GM12864 (cell line): ENCODE results near the gene LRRC63.

Experiments used
- DNase-seq: peaks from one replicate; pipeline ENCODE4 v3.0.0-alpha.2; 2011; ENCODE audit warnings: low read depth
- H3K4me3 ChIP-seq: 2 replicates; pipeline ENCODE4 v1.5.1; 2011; ENCODE audit warnings: mild to moderate bottlenecking, low read depth, low read length, control low read depth
- TF ChIP-seq, protein P1 (sequence below): IDR thresholded peaks from 2 replicates; pipeline ENCODE4 v1.5.1; 2011; ENCODE audit warnings: low read depth, mild to moderate bottlenecking, moderate library complexity, low read length, control low read depth, inconsistent platforms; ENCODE audit errors: missing control alignments

Gene LRRC63

DNA sequence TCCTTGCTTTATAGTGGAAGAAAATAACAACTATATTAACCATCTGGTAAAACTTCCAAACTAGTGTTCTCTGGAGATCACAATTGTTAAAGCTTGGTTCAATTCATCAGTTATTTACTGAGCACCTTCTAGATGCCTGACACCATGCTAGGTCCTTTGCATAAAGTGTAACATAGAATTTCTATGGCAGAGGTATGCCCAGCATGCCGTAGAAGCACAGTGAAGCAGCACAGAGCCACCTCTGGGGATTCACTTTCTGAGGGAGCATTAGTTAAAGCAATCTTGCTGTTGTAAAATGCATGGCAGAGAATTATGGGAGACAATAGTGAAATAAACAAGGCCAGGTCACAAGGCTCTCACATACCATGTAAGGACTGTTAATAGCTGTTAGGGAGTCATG lies 75.2 kb downstream of the LRRC63 start:
- no peak for DNase-seq
- TF ChIP-seq, protein P1, sequence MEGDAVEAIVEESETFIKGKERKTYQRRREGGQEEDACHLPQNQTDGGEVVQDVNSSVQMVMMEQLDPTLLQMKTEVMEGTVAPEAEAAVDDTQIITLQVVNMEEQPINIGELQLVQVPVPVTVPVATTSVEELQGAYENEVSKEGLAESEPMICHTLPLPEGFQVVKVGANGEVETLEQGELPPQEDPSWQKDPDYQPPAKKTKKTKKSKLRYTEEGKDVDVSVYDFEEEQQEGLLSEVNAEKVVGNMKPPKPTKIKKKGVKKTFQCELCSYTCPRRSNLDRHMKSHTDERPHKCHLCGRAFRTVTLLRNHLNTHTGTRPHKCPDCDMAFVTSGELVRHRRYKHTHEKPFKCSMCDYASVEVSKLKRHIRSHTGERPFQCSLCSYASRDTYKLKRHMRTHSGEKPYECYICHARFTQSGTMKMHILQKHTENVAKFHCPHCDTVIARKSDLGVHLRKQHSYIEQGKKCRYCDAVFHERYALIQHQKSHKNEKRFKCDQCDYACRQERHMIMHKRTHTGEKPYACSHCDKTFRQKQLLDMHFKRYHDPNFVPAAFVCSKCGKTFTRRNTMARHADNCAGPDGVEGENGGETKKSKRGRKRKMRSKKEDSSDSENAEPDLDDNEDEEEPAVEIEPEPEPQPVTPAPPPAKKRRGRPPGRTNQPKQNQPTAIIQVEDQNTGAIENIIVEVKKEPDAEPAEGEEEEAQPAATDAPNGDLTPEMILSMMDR, result no peak
- no peak overlapping the region for H3K4me3 ChIP-seq

DNA sequence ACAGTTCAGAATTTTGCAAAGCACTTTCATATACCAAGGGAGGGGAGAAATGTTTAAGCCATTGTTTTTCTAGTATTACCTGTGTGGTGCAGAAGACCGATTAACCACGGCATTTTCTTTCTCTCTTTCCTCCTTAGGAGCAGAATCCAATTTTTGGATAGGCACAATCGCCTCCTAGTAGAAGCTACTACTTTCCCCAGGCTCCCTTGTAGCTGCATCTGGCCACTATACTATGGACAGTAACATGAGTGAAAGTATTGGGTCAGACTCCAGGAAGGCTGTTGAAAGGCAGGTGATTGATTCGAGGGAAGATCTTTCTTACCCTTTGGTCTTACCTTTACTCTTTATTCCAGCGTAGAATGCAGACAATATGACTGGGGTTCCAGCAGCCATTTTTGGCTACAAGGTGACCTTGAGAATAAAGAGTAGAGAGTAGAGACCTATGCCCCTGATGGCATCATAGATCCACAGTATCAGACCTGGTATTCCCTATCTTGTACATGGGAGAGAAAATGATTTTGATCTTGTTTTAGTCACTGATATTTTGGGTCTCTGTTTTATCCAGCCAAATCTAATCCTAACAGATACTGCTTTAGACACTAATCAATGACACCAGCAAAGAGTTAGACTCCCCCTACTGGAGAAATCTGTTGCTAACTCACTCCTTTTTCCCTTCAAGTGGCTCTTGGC lies 77.0 kb downstream of the LRRC63 start:
- TF ChIP-seq, protein P1, result peak; percentile 88
- DNase-seq, result no peak
- H3K4me3 ChIP-seq, result no peak overlapping the region

DNA sequence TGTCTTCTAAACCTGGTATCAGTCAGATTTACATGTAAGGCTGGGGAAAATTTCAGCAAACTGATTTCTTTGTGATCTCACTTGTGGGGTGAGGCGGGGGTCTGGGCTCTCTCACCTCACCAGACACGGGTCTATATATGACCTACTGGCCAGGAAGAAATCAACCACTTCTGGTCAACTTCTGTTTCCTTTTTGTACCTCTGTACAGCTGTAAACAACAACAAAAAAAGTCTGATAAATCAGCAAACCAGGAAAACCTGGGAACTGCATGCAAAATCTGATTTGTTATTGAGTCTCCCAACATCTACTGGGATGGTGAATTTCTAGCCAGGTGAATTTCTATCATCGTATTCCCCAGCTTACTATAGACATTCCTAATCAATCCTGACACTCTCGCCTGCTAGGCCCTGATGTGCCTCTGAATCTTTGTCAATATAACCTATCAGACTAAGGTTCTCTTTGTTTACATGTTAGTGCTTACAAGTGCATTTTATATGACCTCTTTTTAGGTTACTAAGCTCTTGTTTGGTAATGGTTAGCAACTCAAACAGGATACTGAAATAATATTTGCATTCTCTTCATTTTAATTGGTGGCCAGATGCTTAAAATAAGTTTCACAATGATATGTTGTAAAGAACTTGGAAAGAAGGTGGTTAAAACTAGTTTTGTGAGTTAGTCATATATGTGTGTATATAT lies 77.7 kb downstream of the LRRC63 start:
- TF ChIP-seq, protein P1, result no peak
- DNase-seq, result no peak
- H3K4me3 ChIP-seq, result no peak overlapping the region

GRCh38 chr13:46290434-46290833 lies 78.7 kb downstream of the LRRC63 start:
- DNase-seq, result no peak
- TF ChIP-seq, protein P1, result no peak
- no peak overlapping the region for H3K4me3 ChIP-seq

- H3K4me3 ChIP-seq, result no peak overlapping the region
- no peak for DNase-seq
- TF ChIP-seq, protein P1, result no peak
Observed at GRCh38 chr13:46293436-46293835, 81.7 kb downstream of the LRRC63 start.

DNA sequence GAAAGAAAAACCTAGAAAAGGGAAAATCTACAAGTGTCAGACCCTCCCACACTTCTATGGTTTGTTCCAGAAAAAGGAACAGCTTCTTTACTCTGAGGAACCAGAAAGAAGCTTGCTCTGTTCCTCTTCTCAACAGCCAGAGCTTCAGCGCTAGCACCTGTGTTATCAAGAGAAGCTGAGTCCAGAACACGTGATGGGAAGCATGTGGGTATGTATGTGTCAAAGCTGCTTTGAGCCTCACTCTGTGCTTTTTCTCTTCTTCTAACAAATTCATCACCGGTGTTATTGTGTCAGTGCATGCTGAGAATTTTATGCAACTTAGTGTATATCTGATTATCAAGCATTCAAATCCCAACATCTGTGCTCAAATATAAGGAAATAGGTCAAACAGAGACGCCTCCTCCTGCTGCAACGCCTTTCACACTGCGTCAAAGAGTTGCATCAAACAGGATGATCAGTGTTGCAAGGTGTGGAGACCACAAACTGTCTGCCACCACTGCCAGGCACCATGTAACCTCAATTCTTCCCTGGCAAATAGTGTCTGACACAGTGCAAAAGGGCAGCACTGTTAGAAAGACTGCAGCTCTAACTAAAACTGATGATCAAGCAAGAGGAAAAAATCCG lies 83.9 kb downstream of the LRRC63 start:
- H3K4me3 ChIP-seq, result no peak overlapping the region
- peak; percentile 47 for DNase-seq
- TF ChIP-seq, protein P1, result no peak
